GM12892 (cell line): ENCODE results near the gene HBB.

Experiments
- POLR2A ChIP-seq: IDR thresholded peaks from 2 replicates; pipeline ENCODE4 v1.6.1; 2011; ENCODE audit warnings: low read depth, low read length, control low read depth
- POLR2AphosphoS5 ChIP-seq: IDR thresholded peaks from 2 replicates; pipeline ENCODE4 v1.6.1; 2011; ENCODE audit warnings: low read depth, low read length, control low read depth

GRCh38 chr11:5178046-5178837 is 48.6 kb downstream of the HBB start:
- no peak for TF ChIP-seq POLR2AphosphoS5
- TF ChIP-seq POLR2A, result no peak
